Smooth muscle cell (in vitro differentiated cells): ENCODE results near the gene DYNC2I2. TPM values are rescaled to one million over a fixed set of nuclear protein-coding genes. Genes with fewer than 3 reads are reported as not detected.

ENCODE experiments used
- DNase-seq: peaks from one replicate; lab custom pipeline; 2025; ENCODE audit not compliant: unreplicated experiment; lab: John Stamatoyannopoulos, UW
- H2AFZ ChIP-seq: fragments of 200-600 bp; sonication (generic); 2 replicates; pipeline ENCODE4 v1.6.0; 2016; ENCODE audit warnings: antibody characterized with exemption, low read depth, mild to moderate bottlenecking
- H3F3A ChIP-seq: fragments of 200-600 bp; sonication (generic); 2 replicates; pipeline ENCODE4 v1.6.0; 2017; ENCODE audit warnings: antibody characterized with exemption, low read depth
- H3K27ac ChIP-seq: fragments of 200-600 bp; sonication (generic); 2 replicates; pipeline ENCODE4 v1.5.1; 2016; ENCODE audit warnings: low read depth, mild to moderate bottlenecking
- H3K27me3 ChIP-seq: fragments of 200-600 bp; sonication (generic); 2 replicates; pipeline ENCODE4 v1.6.1; 2016; ENCODE audit warnings: low read depth, mild to moderate bottlenecking
- H3K36me3 ChIP-seq: fragments of 200-600 bp; sonication (generic); 2 replicates; pipeline ENCODE4 v1.5.1; 2016; ENCODE audit warnings: low read depth
- H3K4me1 ChIP-seq: fragments of 200-600 bp; sonication (generic); 2 replicates; pipeline ENCODE4 v1.5.1; 2016; ENCODE audit warnings: low read depth
- H3K4me2 ChIP-seq: fragments of 200-600 bp; sonication (generic); 2 replicates; pipeline ENCODE4 v1.6.0; 2016; ENCODE audit warnings: mild to moderate bottlenecking
- H3K4me3 ChIP-seq: fragments of 200-600 bp; sonication (generic); 2 replicates; pipeline ENCODE4 v1.5.1; 2016; ENCODE audit warnings: mild to moderate bottlenecking
- H3K79me2 ChIP-seq: fragments of 200-600 bp; sonication (generic); 2 replicates; pipeline ENCODE4 v1.6.0; 2016; ENCODE audit warnings: low read depth, mild to moderate bottlenecking
- H3K9ac ChIP-seq: fragments of 200-600 bp; sonication (generic); 2 replicates; pipeline ENCODE4 v1.6.0; 2016; ENCODE audit warnings: low read depth
- H3K9me3 ChIP-seq: fragments of 200-600 bp; sonication (generic); replicated peaks from 2 replicates; pipeline ENCODE4 v1.5.1; 2016; ENCODE audit warnings: low read depth
- H4K20me1 ChIP-seq: fragments of 200-600 bp; sonication (generic); 2 replicates; pipeline ENCODE4 v1.6.0; 2016; ENCODE audit warnings: low read depth
- WGBS: methylation state at CpG from one replicate; pipeline ENCODE4 v1.1.7; 2016; ENCODE audit warnings: low lambda C conversion rate; 5-methylcytosine and 5-hydroxymethylcytosine counted together
- polyA plus RNA-seq: library from polyadenylated mRNA; unstranded; fragments of >200 nt; fragmentation: Nextera tagmentation; extraction: Ambion mirVana; gene quantifications from 2 replicates; pipeline ENCODE4 v1.2.1, GENCODE V29; 2016
- total RNA-seq: library from RNA; depleted of rRNA; stranded (reverse); fragments of >200 nt; gene quantifications from 2 replicates; pipeline ENCODE4 v1.2.3, GENCODE V29; 2014
- TF ChIP-seq, protein P1 (sequence below): fragments of 200-600 bp; sonication (generic); IDR thresholded peaks from 2 replicates; pipeline ENCODE4 v1.5.1; 2017; ENCODE audit warnings: borderline replicate concordance, mild to moderate bottlenecking, antibody characterized with exemption; ENCODE audit not compliant: insufficient read depth, poor library complexity, severe bottlenecking

DYNC2I2 gene
- total and polyA plus RNA-seq, 2 experiments from 2014 or later, result 23.5 to 50.9 TPM

DNA sequence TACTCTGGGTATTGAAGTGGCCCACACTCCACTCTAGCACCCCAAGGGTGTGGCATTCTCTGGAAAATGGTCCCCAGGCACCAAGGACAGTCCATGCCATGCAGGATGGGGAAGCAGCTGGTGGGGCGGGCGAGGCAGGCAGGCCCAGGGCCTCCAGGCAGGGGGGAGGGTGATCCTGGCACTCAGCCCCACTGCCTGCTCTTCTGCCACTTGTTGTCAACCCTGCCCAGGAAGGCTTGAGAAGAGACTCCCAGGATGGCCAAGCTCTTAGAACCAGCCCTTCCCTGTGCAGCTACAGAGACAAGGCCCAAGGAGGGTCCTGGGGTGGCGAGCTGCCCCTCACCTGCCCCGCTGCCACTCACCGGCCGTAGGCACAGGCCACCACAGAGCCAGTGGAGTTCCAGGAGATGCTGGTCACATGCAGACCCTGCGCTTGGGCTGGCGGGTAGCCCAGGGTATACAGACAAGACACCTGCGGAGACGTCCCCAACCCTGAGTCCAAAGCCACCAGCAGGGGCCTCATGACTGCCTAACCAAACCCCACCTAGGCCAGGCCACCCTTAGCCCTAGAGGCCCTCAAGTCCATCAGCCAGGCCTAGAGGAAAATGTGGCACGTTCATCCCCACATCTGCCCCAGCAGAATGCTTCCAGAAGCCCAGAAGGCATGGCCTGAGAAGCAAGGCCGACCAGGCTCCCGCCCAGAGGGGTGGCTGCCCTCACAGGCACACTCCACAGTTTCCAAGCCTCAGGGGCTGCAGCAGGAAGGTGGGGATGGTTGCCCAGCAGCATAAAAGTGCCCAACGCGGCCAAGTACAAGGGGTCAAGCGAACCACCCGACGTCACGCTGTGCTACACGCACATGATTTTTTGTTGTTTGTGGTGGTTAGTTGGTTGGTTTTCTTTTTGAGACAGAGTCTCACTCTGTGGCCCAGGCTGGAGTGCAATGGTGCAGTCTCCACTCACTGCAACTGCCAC lies 19.8 kb downstream of the DYNC2I2 start:
- no peak for DNase-seq
- no peaks in the 10 kb centered on the region for H3K79me2 ChIP-seq
- H3K9ac ChIP-seq, result no peak overlapping the region
- H3F3A ChIP-seq, result peaks cover 11% of the 10 kb centered on the region
- TF ChIP-seq, protein P1, sequence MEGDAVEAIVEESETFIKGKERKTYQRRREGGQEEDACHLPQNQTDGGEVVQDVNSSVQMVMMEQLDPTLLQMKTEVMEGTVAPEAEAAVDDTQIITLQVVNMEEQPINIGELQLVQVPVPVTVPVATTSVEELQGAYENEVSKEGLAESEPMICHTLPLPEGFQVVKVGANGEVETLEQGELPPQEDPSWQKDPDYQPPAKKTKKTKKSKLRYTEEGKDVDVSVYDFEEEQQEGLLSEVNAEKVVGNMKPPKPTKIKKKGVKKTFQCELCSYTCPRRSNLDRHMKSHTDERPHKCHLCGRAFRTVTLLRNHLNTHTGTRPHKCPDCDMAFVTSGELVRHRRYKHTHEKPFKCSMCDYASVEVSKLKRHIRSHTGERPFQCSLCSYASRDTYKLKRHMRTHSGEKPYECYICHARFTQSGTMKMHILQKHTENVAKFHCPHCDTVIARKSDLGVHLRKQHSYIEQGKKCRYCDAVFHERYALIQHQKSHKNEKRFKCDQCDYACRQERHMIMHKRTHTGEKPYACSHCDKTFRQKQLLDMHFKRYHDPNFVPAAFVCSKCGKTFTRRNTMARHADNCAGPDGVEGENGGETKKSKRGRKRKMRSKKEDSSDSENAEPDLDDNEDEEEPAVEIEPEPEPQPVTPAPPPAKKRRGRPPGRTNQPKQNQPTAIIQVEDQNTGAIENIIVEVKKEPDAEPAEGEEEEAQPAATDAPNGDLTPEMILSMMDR, result no peak
- H3K9me3 ChIP-seq, result no peaks in the 10 kb centered on the region
- WGBS, result 97% methylated on average over 20 of the region's 20 CpGs
- no peak overlapping the region for H2AFZ ChIP-seq
- no peaks in the 10 kb centered on the region for H3K4me1 ChIP-seq
- H4K20me1 ChIP-seq, result no peaks in the 10 kb centered on the region
- H3K4me2 ChIP-seq, result no peak overlapping the region
- H3K4me3 ChIP-seq, result no peak overlapping the region
- H3K27ac ChIP-seq, result peak overlapping the region; percentile 40
- no peaks in the 10 kb centered on the region for H3K36me3 ChIP-seq
- no peaks in the 10 kb centered on the region for H3K27me3 ChIP-seq

DNA sequence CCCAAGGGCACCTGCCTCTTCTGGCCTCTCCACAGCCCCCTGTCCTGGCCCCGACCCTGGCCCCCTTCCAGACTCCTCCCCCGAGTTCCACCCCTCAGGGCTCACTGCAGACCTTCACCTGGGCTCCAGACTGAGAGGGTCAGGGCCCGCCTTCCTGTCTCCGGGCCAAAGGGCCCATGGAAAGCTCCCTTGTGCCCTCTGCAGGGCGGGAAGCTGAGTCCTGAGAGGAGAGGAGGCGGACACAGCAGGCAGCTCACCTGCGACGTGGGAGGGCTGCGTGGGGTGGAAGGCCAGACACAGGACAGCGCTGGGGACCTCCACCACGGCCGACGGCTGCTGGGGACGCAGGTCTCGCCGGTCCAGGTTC lies 20.6 kb downstream of the DYNC2I2 start:
- no peak for DNase-seq
- Histone ChIP-seq H3K27me3 (no peaks in the 10 kb centered on the region), H3K79me2 (no peaks in the 10 kb centered on the region), H2AFZ (no peak overlapping the region), H3K4me2 (peak overlapping the region; percentile 78), H3K4me1 (no peaks in the 10 kb centered on the region), H3K9me3 (no peaks in the 10 kb centered on the region), H3K4me3 (no peak overlapping the region), H3F3A (peaks cover 17% of the 10 kb centered on the region), H3K9ac (peak overlapping the region; percentile 10), H4K20me1 (no peaks in the 10 kb centered on the region), H3K36me3 (no peaks in the 10 kb centered on the region), H3K27ac (peak overlapping the region; percentile 40)
- TF ChIP-seq, protein P1, result no peak
- 65% methylated on average over 16 of the region's 16 CpGs for WGBS

DNA sequence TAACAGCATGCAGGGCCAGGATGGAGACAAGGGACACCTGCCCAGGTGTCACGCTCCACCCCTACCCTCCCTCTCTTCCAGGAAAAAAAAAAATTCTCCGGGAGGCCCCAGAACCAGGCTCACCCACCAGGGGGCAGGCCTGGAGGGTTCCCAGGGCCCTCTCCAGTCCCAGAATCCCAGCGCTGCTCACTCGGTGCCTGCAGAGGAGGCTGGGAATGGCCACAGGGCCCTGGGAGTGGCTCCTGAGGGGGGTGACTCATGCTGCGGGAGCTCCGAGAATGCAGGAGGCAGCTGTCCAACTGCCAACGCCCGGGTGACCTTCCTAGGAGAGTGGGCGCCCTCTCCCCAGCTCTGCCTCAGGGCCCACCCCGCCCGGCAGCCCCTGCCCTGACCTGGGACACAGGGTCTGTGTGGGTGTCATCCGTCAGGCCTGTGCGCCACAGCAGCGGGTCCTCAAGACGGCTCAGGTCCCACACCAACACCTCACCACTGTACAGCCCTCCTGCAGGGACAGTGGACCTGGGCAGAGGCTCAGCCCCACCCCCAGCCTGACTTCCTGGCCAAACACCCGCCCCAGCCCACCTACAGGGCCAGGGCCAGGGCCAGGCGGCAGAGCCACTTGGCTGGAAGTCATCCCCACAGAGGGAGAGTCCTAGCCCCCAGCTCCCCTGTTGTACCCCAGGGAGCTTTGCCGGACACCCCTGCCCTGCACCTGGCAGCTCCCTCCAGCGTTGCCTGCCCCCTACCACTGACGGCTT lies 21.2 kb downstream of the DYNC2I2 start:
- peak; percentile 48 for DNase-seq
- Histone ChIP-seq H3K36me3 (no peaks in the 10 kb centered on the region), H3K4me1 (no peaks in the 10 kb centered on the region), H3K9me3 (no peaks in the 10 kb centered on the region), H3K9ac (peak overlapping the region; percentile 10), H3K27ac (peak overlapping the region; percentile 40), H3K79me2 (no peaks in the 10 kb centered on the region), H3K27me3 (no peaks in the 10 kb centered on the region), H3K4me3 (no peak overlapping the region), H3F3A (peaks cover 17% of the 10 kb centered on the region), H2AFZ (no peak overlapping the region), H4K20me1 (no peaks in the 10 kb centered on the region), H3K4me2 (peak overlapping the region; percentile 78)
- TF ChIP-seq, protein P1, result peak; percentile 82
- 24% methylated on average over 15 of the region's 20 CpGs for WGBS
